T-cell (primary cell): Measurements from ENCODE around the gene SLC25A29. TPM values are rescaled to one million over a fixed set of nuclear protein-coding genes. Genes with fewer than 3 reads are reported as not detected.
A peak's percentile ranks its signal among the peaks of the same experiment; 100 is the strongest.

Experiments
- ATAC-seq, 4 experiments: fragments of 200-7000 bp in 3 of 4; fragments of 150-1000 bp in 1 of 4; cut with Tn5 transposase; replicated peaks in 1 of 4; 1 replicate in 3 of 4; 2 replicates in 1 of 4; pipeline ENCODE4 v1.10.0; 2021; ENCODE audit warnings: moderate library complexity in 3 of 4, mild to moderate bottlenecking in 2 of 4, moderate number of reproducible peaks in 1 of 4
- CTCF ChIA-PET, 2 donors: fragments of 300-600 bp; sonication (Branson Sonifier 250); formaldehyde crosslinking; loops; one replicate each; lab custom pipeline; 2022; ENCODE audit warnings: antibody characterized with exemption in 2 of 2; lab: Charles Lee
- POLR2A ChIA-PET, 2 donors: fragments of 300-600 bp; sonication (Branson Sonifier 250); formaldehyde crosslinking; loops; one replicate each; lab custom pipeline; 2022; ENCODE audit warnings: antibody characterized with exemption in 2 of 2; lab: Charles Lee
- DNase-seq, 35 experiments: peaks; one replicate each; pipeline versions ENCODE4 v3.0.0 to v3.0.0-alpha.2; 2013 to 2023
- H3K27ac ChIP-seq: one replicate; pipeline ENCODE4 v1.5.1; 2013; ENCODE audit warnings: low read length
- H3K27me3 ChIP-seq, 2 experiments: replicated peaks in 1 of 2; 1 replicate in 1 of 2; 2 replicates in 1 of 2; pipeline versions ENCODE4 v1.6.1 to v1.7.0; 2013; ENCODE audit warnings: low read length in 1 of 2, mixed read lengths in 1 of 2; ENCODE audit not compliant: control insufficient read depth in 2 of 2, insufficient read depth in 2 of 2; ENCODE audit errors: extremely low read depth in 1 of 2
- H3K36me3 ChIP-seq, 2 donors: 1 replicate in 1 of 2; 2 replicates in 1 of 2; pipeline versions ENCODE4 v1.6.1 to v1.7.0; 2013; ENCODE audit warnings: low read length in 1 of 2; ENCODE audit not compliant: control insufficient read depth in 2 of 2, insufficient read depth in 1 of 2; ENCODE audit errors: extremely low read depth in 1 of 2
- H3K4me1 ChIP-seq, 2 experiments: 1 replicate in 1 of 2; 2 replicates in 1 of 2; pipeline versions ENCODE4 v1.6.1 to v1.7.0; 2013; ENCODE audit warnings: low read length in 2 of 2, mixed read lengths in 1 of 2; ENCODE audit not compliant: insufficient read depth in 2 of 2, control insufficient read depth in 1 of 2; ENCODE audit errors: extremely low read depth in 1 of 2
- H3K4me3 ChIP-seq, 2 donors: 1 replicate in 1 of 2; 2 replicates in 1 of 2; pipeline versions ENCODE4 v1.5.1 to v1.7.0; 2013; ENCODE audit warnings: mild to moderate bottlenecking in 2 of 2, low read length in 1 of 2, moderate library complexity in 1 of 2; ENCODE audit not compliant: control insufficient read depth in 1 of 2; ENCODE audit errors: extremely low read depth in 1 of 2
- H3K9me3 ChIP-seq: 2 replicates; pipeline ENCODE4 v1.7.0; 2013
- H3K27ac Mint-ChIP-seq, 2 donors: one replicate each; pipeline ENCODE4 v1.8.0; 2020 to 2021; ENCODE audit warnings: mild to moderate bottlenecking in 2 of 2, mixed read lengths in 2 of 2
- H3K27me3 Mint-ChIP-seq, 2 donors: one replicate each; pipeline ENCODE4 v1.8.0; 2021 to 2022; ENCODE audit warnings: mixed read lengths in 2 of 2
- H3K36me3 Mint-ChIP-seq: one replicate; pipeline ENCODE4 v1.8.0; 2021; ENCODE audit warnings: mixed read lengths
- H3K4me1 Mint-ChIP-seq, 3 donors: one replicate each; pipeline ENCODE4 v1.8.0; 2020 to 2022; ENCODE audit warnings: mixed read lengths in 3 of 3, mild to moderate bottlenecking in 1 of 3
- H3K4me3 Mint-ChIP-seq, 3 donors: one replicate each; pipeline ENCODE4 v1.8.0; 2020 to 2022; ENCODE audit warnings: mild to moderate bottlenecking in 3 of 3, mixed read lengths in 3 of 3, moderate library complexity in 3 of 3
- H3K9me3 Mint-ChIP-seq, 3 donors: one replicate each; pipeline ENCODE4 v1.8.0; 2020 to 2022; ENCODE audit warnings: mixed read lengths in 3 of 3
- WGBS: methylation state at CpG from one replicate; pipeline ENCODE4 v1.1.5; 2013; ENCODE audit warnings: missing lambda C conversion rate; ENCODE audit not compliant: insufficient coverage; 5-methylcytosine and 5-hydroxymethylcytosine counted together
- total RNA-seq, 35 experiments: library from RNA in 6 of 35; stranded (reverse) in 6 of 35; fragments of 120-200 nt in 1 of 35; gene quantifications; one replicate each; pipeline versions ENCODE4 v1.2.1 to v1.2.4 and lab custom pipeline; 2013 to 2026

Gene SLC25A29
- total RNA-seq, 5 donors from 2014 or later (not counting 1 experiment from before 2014, with no cell fraction given): 4.7 to 74.1 (median 33.4) TPM

DNA sequence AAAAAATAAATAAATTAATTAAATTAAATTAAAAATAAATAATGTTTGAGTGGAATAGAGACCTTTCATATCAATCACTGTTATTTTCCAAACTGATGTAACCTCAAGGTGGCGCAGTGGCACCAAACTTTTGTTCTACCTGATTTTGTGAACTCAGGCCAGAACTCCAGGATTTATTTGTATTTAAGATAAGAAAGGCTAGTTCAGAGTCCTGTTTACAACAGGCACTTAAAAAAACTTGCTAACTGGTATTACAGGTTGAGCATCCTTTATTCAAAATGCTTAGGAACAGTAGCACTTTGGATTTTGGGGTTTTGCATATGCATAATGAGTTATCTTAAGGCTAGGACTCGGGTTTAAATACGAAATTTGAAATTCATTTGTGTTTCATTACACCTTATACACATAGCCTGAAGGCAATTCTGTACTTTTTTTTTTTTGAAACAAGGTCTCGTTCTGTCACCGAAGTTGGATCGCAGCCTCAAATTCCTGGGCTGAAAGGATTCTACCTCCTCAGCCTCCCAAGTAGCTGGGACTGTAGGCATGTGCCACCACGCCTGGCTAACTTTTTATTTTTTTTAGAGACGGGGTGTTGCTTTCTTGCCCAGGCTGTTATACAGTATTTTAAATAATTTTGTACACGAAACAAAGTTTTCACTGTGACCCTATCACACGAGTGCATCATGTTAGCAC is 34.9 kb downstream of the SLC25A29 start:
- DNase-seq: peak in 19 of 35 experiments; percentile 15 to 54 (median 29)
- peaks cover 55 to 79% (median 76%) of the 10 kb centered on the region in 3 donors for H3K4me1 Mint-ChIP-seq
- Histone ChIP-seq H3K4me3 (no peak overlapping the region), H3K27ac (no peak overlapping the region), H3K36me3 (peaks cover 0 to 19% of the 10 kb centered on the region in 2 donors), H3K4me1 (peaks cover 4 to 17% of the 10 kb centered on the region in 2 experiments), H3K9me3 (no peaks in the 10 kb centered on the region), H3K27me3 (no peaks in the 10 kb centered on the region)
- peak overlapping the region in 1 of 2 donors; percentile 5 for H3K27ac Mint-ChIP-seq
- no peaks in the 10 kb centered on the region for H3K27me3 Mint-ChIP-seq
- no peak for ATAC-seq
- H3K9me3 Mint-ChIP-seq: no peaks in the 10 kb centered on the region
- WGBS: 100% methylated on average over 3 of the region's 10 CpGs
- H3K36me3 Mint-ChIP-seq: peaks cover 18% of the 10 kb centered on the region
- H3K4me3 Mint-ChIP-seq: no peak overlapping the region
- ChIA-PET CTCF (interaction anchor here in 1 of 2 donors (0.7 kb wide), 1 partner anchor 20 kb away, joined by 4 read pairs; no protein-coding TSS in a partner anchor), POLR2A (interaction anchor here in 1 of 2 donors (0.6 kb wide), 1 partner anchor 201 kb away, joined by 4 read pairs; no protein-coding TSS in a partner anchor)

DNA sequence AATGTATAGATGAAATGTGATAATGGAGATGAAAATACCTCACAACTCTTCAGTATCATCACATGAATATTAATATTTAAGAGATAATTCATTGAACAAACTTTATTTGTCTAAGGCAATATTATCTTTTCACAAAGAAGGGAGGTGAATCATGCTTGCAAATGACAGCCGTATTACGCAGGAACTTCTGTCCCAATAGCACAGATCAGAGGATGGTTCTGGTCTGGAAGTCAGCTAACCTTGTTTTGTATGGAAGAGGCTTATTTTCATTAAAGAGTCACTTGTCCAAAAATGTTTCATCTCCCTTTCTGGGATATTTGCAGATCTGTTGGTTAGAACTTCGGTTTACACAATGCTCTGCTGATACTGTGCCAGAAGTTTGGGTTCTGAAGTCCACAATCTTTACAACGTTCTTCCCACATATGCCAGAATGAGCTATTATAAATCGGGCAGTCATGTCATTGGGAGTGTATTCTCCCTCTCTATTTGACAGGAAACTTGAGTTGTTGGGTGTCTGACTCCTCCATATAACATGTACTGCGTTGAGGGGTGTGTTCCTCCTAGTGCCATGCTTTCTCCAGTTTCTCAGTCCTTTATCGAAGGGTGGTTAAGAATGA is 37.5 kb downstream of the SLC25A29 start:
- Mint-ChIP-seq H3K27ac (peak overlapping the region; percentile 7 to 25), H3K9me3 (no peaks in the 10 kb centered on the region), H3K4me1 (peaks cover 56 to 72% (median 71%) of the 10 kb centered on the region in 3 donors), H3K27me3 (no peaks in the 10 kb centered on the region), H3K4me3 (no peak overlapping the region), H3K36me3 (peaks cover 10% of the 10 kb centered on the region)
- H3K27me3 ChIP-seq: no peaks in the 10 kb centered on the region
- H3K9me3 ChIP-seq: no peaks in the 10 kb centered on the region
- H3K4me3 ChIP-seq: no peak overlapping the region
- peaks cover 0 to 38% of the 10 kb centered on the region in 2 experiments for H3K4me1 ChIP-seq
- CTCF ChIA-PET: interaction anchor here in 1 of 2 donors (0.7 to 1.4 kb wide), 5 partner anchors 9 to 28 kb away, joined by 3 to 5 read pairs (median 4); no protein-coding TSS in a partner anchor
- DNase-seq: no peak
- no peak overlapping the region for H3K27ac ChIP-seq
- no peak for ATAC-seq
- WGBS: no CpG with 5 or more reads among the region's 7 CpGs
- H3K36me3 ChIP-seq: peaks cover 0 to 18% of the 10 kb centered on the region in 2 donors
- POLR2A ChIA-PET: interaction anchor here (0.8 to 1.0 kb wide), 2 partner anchors 15 to 28 kb away, joined by 3 to 4 read pairs; no protein-coding TSS in a partner anchor

DNA sequence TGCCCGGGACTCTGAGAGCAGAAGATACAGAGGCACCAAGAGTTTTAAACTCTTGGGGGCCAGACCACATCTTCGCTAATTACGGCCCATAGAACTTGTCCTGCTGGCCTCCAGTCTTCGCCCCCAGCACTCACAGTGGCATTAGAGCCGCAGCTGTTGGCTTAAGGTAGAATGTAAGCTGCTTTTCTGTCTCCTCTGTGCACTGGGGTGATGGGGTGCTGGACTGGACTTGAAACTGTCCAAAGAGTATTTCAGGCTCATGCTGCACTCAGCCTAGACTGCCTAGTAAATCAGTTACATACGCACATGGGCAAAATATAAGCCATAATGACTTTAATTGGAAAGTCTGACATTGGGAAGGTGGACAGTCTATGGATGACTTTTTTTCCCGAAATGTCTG is 38.3 kb downstream of the SLC25A29 start:
- no peak overlapping the region for H3K27ac ChIP-seq
- ATAC-seq (no peak), DNase-seq (no peak)
- H3K4me1 ChIP-seq: peaks cover 0 to 41% of the 10 kb centered on the region in 2 experiments
- no peak overlapping the region for H3K4me3 ChIP-seq
- Mint-ChIP-seq H3K36me3 (peaks cover 18% of the 10 kb centered on the region), H3K9me3 (no peaks in the 10 kb centered on the region), H3K4me3 (no peak overlapping the region), H3K27me3 (no peaks in the 10 kb centered on the region), H3K4me1 (peaks cover 63 to 74% (median 73%) of the 10 kb centered on the region in 3 donors), H3K27ac (peak overlapping the region in 1 of 2 donors; percentile 48)
- CTCF ChIA-PET: interaction anchor here in 1 of 2 donors (1.5 kb wide), 1 partner anchor 75 kb away, joined by 4 read pairs; no protein-coding TSS in a partner anchor
- H3K27me3 ChIP-seq: no peaks in the 10 kb centered on the region
- 100% methylated on average over 6 of the region's 7 CpGs for WGBS
- POLR2A ChIA-PET: interaction anchor here in 1 of 2 donors (0.6 kb wide), 1 partner anchor 14 kb away, joined by 6 read pairs; no protein-coding TSS in a partner anchor
- H3K9me3 ChIP-seq: no peaks in the 10 kb centered on the region
- H3K36me3 ChIP-seq: peaks cover 4 to 25% of the 10 kb centered on the region in 2 donors

DNA sequence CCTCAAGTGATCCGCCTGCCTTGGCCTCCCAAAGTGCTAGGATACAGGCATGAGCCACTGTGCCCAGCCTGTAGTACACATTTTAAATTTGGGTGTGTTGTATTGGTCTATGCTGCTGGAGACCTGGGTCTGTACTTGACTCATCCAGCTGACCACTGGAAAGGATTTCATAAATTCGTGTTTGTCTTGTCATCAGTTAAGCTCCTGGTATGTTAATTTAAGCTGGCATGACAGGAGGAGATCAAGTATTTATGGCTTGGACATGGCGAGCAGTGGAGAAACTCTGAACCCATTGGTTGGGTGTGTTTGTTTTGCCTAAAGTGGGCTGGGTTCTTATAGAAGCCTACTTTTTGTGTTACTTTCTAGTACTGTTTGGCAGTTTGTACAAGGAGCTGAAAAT is 43.1 kb downstream of the SLC25A29 start:
- CTCF ChIA-PET: interaction anchor here (0.5 to 1.3 kb wide), 4 partner anchors 22 to 1611 kb away, joined by 3 to 8 read pairs (median 4); no protein-coding TSS in a partner anchor
- Mint-ChIP-seq H3K27me3 (no peaks in the 10 kb centered on the region), H3K4me1 (peaks cover 85 to 88% (median 87%) of the 10 kb centered on the region in 3 donors), H3K4me3 (peak overlapping the region in 1 of 3 donors; percentile 28), H3K27ac (peak overlapping the region in 1 of 2 donors; percentile 77), H3K9me3 (no peaks in the 10 kb centered on the region), H3K36me3 (peaks cover 18% of the 10 kb centered on the region)
- Histone ChIP-seq H3K4me3 (no peak overlapping the region), H3K27ac (no peak overlapping the region), H3K27me3 (no peaks in the 10 kb centered on the region), H3K4me1 (peaks cover 1 to 70% of the 10 kb centered on the region in 2 experiments), H3K9me3 (no peaks in the 10 kb centered on the region), H3K36me3 (peaks cover 4 to 33% of the 10 kb centered on the region in 2 donors)
- 88% methylated on average over 3 of the region's 3 CpGs for WGBS
- POLR2A ChIA-PET: interaction anchor here in 1 of 2 donors (0.6 kb wide), 2 partner anchors 100 to 1680 kb away, joined by 3 to 8 read pairs; no protein-coding TSS in a partner anchor
- ATAC-seq: no peak
- no peak for DNase-seq

DNA sequence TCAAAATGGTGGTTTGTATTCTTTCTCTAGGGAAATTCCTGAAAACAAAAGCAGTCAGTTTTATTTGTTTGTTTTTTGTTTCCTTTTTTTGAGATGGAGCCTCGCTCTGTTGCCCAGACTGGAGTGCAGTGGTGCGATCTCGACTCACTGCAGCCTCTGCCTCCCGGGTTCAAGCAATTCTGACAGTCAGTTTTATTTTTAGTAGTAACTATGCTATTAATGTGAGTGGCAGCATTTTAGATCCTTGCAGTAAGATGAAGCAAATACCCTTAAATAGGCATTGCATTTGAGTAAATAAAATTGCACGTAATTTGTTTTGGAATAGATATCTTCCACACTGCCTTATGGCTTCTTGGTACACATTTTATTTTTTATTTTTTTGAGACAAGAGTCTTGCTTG is 43.7 kb downstream of the SLC25A29 start:
- WGBS: no CpG with 5 or more reads among the region's 5 CpGs
- ChIA-PET POLR2A (interaction anchor here (0.6 to 0.7 kb wide), 2 partner anchors 38 to 100 kb away, joined by 5 to 8 read pairs; no protein-coding TSS in a partner anchor), CTCF (interaction anchor here (0.6 to 1.7 kb wide), 5 partner anchors 10 to 1822 kb away, joined by 3 to 8 read pairs (median 3); no protein-coding TSS in a partner anchor)
- Mint-ChIP-seq H3K36me3 (peaks cover 18% of the 10 kb centered on the region), H3K27me3 (no peaks in the 10 kb centered on the region), H3K4me3 (peak overlapping the region in 1 of 3 donors; percentile 28), H3K9me3 (no peaks in the 10 kb centered on the region), H3K4me1 (peaks cover 85 to 89% (median 87%) of the 10 kb centered on the region in 3 donors), H3K27ac (peak overlapping the region in 1 of 2 donors; percentile 77)
- Histone ChIP-seq H3K4me3 (no peak overlapping the region), H3K27ac (no peak overlapping the region), H3K9me3 (no peaks in the 10 kb centered on the region), H3K4me1 (peaks cover 3 to 72% of the 10 kb centered on the region in 2 experiments), H3K27me3 (no peaks in the 10 kb centered on the region), H3K36me3 (peaks cover 4 to 31% of the 10 kb centered on the region in 2 donors)
- ATAC-seq (no peak), DNase-seq (no peak)
